ENCODE results near the gene LITAF.

The LITAF gene

DNA sequence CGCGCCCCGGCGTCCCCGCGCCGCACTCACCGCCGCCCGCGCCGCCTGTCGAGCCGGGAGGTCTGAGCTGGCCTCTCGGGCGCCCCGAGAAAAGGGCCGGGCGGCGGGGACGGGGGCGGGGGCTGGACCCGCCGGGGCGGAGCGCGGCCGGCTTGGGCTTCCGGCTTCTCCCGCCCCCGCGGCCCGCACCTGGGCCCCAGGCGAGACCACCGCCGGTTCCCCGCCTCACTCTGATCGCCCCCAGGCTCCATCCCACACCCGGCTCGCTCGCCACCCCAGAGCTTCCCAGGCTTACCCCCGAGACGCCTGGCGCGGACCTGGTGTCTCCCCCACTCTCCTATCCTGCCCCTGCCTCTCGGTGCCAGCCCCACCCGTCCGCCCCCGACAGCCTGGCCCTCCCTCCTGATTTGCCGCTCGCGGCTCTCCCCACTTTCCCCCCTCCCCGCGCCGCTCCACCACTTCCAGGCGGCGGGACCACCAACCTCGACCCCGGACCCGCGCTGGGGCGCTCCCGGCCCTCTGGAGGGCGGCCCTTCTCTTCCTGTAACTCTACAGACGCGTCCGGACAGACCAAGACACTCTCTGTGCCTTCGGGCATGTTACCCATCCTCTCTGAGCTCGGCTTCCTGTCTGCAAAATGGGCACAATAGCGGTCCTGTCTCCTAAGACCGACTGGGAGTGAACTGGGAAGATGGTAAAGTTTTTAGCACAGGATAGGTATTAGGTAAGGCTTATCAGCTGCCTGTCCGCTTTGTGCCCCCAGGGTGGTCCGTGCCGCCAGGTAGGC lies at the start of gene LITAF:
LITAF (minus strand) TSS at position 64 of the 787 bp plus-strand sequence. CDS start 30,189 bp downstream, outside the sequence.
- DNase-seq = no peak

DNA sequence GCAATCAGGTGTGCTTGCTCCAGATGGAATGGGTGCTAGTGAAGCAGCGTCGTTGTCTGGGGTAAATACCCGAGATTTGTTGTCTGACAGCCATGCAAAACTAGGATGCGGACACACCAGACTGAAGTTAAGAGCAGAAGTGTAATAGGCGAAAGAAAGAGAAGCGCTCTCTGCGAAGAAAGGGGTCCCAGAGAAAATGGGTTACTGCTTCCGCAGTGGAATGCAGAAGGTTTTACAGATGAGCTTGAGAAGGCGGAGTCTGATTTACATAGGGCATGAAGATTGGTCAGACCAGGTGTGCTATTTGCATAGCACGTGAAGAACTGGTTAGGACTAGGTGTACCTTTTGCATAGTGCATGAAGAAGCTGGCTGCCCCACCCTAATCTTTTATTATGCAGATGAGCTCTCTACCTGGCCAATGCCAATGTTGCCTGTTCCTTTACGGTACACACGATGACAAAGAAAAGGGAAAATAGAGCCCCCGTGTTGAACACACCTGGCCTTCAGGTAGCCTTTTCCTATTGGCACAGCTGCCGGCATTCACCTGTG lies 49.5 kb upstream of the LITAF start:
- no peak for DNase-seq

DNA sequence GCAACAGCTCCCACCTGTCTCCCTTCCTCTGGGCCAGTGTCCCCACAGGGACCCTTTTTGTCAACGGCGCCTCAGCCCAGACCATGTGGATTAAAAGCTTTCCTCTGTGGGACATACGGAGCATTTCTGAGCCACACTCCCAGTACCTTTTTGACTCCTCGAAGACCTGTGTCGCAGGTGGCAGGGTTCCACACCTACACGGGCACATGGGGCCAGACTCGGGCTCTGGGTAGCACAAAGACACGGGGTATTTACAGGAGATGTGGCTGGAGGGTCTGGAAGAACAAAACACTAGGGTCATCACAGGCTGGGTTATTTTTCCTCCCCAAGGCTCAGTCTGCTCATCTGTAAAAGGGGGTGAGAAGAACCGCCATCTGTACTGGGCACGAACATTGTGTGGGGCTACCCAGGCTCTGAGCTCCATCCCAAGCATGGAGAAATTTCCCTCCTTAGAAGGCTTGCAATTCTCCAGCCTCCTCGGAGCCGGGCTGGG lies 49.0 kb upstream of the LITAF start:
- DNase-seq = no peak

DNA sequence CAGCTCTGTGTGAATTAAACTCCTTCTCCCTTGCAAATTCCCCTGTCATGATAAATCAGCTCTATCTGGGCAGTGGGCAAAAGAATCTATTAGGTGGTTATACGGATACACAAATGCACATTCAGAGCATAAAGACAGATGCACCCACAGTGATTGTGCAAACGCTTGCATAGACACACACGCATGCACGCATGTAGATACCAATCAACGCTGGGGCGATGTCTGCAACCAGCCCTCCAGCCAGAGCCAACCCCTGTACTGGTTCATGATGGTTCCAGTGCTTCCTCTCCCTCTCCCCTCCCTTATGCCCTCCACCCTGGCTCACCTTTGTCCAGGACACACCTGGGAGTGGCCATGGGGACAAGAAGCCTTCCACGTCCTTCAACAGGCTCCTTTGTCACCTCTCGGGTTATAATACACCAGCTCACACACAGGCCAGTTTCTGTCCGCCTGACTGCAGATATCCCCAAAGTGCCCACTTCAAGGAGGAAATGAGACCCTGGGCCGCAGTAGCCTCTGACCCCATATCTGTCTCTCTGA lies 48.5 kb upstream of the LITAF start:
- no peak for DNase-seq

DNA sequence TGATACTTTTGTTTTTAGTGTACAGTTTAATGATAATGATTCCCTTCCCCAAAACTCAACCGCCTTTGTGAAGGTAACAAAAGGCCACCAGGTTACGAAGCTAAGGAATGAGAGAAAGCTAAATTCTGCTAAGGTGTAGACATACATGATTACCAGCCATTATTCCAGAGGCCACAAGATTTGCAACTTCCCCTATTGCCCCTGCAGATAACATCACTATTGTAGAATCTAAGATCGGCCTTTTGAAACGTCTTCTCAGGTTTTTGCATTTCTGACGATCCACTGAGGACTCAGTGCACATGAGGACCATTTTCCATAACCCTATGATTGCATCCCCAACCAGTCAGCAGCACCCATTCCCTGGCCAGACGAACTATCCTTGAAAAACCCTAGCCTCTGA lies 47.6 kb upstream of the LITAF start:
- DNase-seq = no peak

- DNase-seq = no peak
These were observed 46.4 kb upstream of the LITAF start for GRCh38 chr16:11633113-11633512.

DNA sequence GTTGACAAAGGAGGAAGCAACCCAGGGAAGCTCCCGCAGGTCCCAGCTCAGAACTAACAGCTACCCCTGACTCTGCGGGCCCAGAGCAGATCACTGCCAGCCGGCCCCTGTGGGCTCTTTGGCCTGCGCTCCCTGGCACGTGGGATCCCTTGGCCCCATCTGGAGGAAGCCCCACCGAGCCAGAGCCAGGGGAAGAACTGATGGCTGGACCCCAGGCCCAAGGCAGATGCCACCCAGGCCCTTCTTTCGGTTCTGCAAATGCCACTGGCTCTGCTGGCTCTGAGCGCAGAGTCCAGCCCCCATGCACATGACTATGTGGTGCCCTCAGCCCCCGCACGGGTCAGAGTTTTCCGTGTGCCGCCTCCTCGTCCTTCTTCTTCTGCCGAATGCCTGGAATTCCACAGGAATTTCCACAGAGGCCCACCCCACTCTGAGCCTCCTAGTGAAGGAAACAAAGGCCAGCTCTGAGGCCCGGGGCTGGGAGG lies 45.8 kb upstream of the LITAF start:
- no peak for DNase-seq

- no peak for DNase-seq
These were observed 44.5 kb upstream of the LITAF start for GRCh38 chr16:11631214-11631613.

DNA sequence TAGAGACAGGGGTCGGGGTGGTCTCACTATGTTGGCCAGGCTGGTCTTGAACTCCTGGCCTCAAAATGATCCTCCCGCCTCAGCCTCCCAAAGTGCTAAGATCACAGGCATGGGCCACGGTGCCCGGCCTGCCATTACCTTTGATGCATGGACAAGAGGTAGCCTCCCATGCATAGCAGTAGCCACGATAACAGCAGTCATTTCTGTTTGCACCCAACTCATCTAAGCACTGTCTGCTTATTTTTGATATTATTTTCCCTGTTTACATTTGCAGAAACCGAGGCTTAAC lies 44.0 kb upstream of the LITAF start:
- no peak for DNase-seq

GRCh38 chr16:11630046-11630767 lies 43.5 kb upstream of the LITAF start:
- no peak for DNase-seq

- DNase-seq = no peak
These were observed 42.6 kb upstream of the LITAF start for GRCh38 chr16:11629071-11630030.

GRCh38 chr16:11627822-11628457 lies 41.2 kb upstream of the LITAF start:
- no peak for DNase-seq

GRCh38 chr16:11627292-11627663 lies 40.6 kb upstream of the LITAF start:
- DNase-seq = no peak

- DNase-seq = no peak
These were observed 40.1 kb upstream of the LITAF start for GRCh38 chr16:11626657-11627291.

- DNase-seq = no peak
These were observed 39.0 kb upstream of the LITAF start for GRCh38 chr16:11625769-11626168.

DNA sequence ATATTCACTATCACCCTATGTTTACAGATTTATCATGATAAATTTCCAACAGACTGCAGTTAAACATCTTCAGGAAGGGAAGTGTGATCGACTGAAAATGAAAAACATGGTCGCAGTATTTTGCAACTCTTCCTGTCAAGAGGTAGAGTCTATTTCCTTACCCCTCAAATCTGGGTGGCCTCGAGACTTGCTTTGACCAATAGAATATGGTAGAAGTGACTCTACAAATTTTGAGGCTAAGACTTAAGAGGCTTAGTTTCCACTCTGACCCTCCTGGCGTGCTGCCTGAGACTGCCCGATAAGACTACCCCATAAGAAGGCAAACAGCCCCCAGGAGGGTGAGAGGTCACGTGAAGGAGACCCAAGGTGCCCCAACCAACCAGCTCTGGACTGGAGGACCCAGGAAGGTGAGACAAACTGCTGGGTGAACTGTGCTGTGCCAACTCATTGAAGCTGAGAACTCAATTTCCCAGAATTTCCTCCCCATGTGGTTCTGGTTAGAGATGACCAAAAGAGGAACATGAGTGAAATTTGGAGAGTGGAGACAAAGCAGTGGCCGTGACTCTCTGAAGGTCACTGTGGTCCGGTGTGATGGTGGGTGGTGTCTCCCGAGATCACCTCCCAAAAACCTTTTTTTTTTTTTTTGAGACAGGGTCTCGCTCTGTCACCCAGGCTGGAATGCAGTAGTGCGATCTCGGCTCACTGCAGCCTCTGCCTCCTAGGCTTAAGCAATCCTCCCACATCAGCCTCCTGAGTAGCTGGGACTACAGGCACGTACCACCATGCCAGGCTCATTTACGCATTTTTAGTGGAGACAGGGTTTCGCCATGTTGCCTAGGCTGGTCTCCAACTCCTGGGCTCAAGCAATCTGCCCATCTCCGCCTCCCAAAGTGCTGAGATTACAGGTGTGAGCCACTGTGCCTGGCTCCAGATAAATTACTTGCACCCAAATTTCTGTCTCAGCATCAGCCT lies 38.2 kb upstream of the LITAF start:
- no peak for DNase-seq

DNA sequence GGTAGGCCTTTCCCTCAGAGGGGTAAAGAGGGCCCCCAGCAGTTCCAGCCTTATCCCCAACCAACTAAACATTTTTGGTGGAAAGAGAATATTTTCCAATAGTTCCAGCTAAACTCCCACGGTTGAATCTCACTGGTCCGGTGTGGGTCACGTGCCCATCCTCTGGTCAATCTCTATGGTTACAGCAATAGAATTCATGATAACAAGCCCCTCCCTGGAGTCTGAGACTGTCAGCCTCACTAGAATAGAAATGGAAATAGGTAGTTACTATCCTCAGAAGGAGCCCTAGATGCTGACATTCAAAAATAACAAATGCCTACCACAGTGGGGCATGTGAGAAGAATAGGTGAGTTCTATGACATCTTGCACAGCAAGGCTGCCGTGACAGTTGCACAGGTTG lies 37.5 kb upstream of the LITAF start:
- DNase-seq = no peak

DNA sequence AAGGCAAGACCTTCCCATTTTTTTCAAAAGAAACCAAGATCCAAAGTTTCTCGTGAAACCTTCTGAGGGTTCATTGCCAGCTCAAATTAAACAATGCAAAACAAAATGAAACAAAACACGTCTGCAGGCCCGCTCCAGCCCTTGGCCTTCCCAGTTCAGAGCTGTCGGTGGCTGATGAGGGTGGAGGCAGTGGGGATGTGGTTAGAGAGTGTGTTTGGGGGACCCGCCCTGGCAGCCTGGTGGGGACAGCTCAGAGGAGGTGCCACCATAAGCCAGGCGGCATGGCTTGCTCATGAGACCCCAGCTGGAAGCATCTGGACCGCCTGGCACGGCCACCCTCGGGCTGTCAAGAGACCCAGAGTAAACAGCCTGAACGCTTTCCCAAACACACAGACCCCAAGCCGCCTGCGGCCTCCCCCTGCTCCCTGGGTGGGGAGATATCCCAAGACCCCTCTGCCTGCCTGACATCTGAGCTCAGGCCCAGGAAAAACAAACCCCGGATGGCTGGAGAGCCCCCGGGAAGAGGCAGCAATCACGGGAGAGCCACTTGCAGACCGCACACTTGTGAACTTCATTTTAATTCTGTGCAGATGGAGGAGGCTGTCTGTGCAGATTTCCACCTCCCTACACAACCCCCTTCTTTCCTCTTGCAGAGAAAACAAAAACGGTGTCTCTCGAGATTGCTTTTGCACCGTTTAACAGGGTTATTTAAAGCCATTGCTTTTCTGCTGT lies 35.4 kb upstream of the LITAF start:
- peak; percentile 54 for DNase-seq

GRCh38 chr16:11621539-11621919 lies 34.8 kb upstream of the LITAF start:
- DNase-seq = no peak

Data from NCI-H1694 (cell line).